NCI-H1092 treated with DMSO at 0.1 percent for 48 hours (cell line): Measurements from ENCODE around the gene UHRF1.

Experiments
- DNase-seq: peaks from one replicate; lab custom pipeline; 2025; lab: John Stamatoyannopoulos, UW

Gene UHRF1

DNA sequence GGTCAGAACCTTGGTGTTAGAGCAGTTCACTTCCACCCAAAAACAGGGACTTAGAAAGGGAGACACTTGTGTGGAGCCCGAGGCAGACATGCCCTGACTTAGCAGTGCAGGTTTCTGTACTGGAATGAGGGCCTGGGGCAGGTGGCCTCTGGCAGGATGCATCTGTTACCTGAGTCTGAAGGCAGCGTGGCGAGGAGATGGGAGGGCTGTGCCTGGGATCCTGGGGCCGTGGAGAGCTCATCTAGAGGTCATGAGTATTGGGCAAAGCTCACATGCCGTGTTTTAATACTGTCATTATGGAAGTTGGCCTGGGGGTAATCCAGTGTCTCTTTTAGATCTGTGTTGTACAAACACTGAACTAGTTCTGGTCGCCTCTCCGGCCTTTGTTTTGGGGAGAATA, 81.0 kb downstream of the UHRF1 start:
- DNase-seq = no peak

DNA sequence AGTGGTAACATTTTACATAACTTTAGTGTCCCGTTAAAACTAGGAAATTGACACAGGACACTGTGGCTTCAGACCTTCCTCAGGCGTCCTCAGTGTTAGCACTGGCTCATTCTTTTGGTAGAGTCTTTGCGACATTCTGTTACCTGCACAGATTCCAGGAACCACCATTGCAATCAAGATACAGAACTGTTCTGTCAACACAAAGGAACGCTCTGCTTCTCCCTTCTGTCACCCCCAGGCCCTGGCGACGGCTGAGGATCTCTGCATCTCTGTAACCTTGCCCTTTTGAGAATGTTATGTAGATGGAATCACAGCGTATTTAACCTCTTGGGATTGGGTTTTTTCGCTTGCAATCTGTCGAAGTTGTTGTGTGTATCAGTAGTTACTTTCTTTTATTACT, 82.2 kb downstream of the UHRF1 start:
- no peak for DNase-seq

DNA sequence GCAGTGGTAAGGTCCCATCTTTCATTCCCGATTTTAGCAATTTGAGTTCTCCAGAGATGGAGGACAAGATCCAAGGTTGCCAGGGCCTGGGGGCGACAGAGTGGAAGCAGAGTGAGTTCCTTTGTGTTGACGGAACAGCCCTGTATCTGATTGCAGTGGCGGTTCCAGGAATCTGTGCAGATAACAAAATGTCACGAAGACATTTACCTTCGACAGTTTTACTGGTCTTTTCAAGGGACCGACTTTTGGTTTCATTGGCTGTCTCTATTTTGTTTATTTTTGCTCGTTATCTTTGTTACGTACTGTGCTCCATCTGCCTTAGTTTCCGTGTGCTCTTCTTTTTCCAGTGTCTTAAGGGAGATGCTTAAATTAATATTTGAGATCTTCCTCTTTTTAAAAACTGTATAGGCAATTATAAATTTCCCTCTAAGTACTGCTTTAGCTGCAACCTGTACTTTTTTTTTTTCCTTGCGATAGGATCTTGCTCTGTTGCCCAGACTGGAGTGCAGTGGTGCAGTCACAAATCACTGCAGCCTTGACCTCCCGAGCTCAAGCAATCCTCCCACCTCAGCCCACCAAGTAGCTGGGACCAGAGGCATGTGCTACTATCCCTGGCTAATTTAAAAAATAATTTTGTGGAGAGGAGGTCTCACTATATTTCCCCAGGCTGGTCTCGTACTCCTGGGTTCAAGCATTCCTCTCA, 82.8 kb downstream of the UHRF1 start:
- no peak for DNase-seq

DNA sequence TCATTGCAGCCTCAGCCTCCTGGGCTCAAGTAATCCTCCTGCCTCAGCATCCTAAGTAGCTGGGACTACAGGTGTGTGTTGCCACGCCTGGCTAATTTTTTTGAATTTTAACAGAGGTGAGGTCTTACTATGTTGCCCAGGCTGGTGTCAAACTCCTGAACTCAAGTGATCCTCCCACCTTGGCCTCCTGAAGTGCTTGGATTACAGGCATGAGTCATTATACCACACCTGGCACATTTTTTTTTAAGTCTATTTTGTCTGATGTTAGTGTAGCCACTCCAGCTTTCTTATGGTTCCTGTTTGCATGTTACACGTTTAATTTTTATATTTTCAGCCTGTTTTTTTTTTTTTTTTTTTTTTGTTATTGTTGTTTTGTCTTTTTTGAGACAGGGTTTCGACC, 84.4 kb downstream of the UHRF1 start:
- DNase-seq = no peak

DNA sequence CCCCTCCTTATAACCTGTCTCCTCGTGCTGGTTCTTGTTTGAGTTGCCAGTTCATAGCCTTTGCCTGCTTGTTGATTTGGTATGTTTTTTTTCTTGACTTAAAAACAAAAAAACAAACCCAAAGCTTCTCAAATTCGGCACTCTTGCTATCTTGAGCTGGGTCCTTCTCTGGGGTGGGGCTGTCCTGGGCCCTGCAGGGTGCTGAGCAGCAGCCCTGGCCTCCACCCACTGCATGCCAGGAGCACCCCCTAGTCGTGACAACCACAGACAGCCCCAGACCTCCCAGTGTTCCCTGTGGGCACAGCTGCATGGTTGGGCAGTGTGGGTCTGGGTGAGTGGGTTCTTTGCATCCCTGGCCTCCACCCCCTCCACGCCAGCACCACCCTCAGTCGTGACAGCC, 87.4 kb downstream of the UHRF1 start:
- no peak for DNase-seq

DNA sequence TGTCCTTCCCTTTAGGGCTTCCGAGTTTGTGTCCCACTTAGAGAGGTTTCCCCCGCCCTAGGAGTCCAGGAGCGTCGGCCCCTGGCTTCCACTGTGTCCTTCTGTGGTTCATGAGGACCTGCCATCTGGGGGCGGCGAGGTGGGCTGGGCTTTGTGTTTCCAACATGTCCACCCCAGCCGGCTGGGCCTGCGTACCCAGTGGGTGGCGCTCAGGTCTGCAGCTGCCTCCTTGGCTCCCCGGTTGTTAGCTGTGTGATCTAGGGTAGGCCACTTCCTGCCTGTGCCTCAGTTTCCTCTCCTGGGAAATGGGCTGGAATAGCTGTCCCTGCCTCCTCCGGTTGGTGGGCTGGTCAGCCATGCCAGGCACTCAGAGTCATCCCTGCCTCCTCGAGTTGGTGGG, 88.0 kb downstream of the UHRF1 start:
- DNase-seq = no peak

DNA sequence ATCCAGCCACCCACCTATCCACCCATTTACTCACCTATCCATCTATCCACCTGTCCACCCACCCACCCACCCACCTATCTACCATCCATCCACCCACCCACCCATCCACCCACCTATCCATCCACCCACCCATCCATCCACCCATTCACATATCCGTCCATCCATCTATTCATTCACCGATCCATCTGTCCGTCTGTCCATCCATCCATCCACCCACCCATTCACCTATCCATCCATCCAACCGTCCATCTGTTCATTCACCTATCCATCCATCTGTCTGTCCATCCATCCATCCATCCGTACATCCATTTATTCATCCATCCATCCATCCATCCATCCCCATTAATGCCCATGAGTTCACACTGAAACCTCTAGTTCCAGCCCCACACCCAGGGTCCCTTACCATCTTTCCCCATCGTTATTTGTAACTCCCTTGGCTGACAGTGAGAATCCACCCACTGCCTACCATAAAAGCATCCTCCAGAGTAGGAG, 90.9 kb downstream of the UHRF1 start:
- DNase-seq = no peak

DNA sequence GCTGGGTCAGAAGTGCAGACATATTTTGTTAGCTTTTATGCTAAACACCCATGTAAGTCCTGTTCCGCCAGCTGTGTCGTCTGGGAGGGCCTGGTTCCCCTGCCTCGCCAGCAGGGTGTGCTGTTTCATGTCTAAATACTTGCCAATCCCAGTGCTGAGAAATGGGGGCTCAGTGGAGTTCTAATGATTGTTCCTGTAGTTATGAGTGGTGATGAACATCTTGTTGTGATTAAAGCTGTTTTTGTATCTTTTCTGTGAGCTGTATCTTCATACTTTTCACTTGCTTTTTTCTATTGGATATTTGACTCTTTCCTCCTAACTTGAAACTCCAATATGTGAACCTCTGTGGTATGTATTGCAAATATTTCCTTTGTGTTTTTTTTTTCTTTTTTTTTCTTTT, 92.3 kb downstream of the UHRF1 start:
- no peak for DNase-seq

DNA sequence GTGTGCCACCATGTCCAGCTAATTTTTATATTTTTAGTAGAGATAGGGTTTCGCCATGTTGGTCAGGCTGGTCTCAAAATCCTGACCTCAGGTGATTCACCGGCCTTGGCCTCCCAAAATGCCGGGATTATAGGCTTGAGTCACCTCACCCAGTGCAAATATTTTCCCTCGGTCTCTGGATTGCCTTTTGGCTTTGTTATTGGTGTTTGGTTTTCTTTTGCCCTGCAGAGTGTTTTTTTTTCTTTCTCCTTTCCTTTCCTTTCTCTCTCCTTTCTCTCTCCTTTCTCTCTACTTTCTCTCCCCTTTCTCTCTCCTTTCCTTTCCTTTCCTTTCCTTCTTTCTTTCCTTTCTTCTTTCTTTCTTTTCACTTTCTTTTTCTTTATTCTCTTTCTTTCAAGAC, 92.8 kb downstream of the UHRF1 start:
- no peak for DNase-seq

DNA sequence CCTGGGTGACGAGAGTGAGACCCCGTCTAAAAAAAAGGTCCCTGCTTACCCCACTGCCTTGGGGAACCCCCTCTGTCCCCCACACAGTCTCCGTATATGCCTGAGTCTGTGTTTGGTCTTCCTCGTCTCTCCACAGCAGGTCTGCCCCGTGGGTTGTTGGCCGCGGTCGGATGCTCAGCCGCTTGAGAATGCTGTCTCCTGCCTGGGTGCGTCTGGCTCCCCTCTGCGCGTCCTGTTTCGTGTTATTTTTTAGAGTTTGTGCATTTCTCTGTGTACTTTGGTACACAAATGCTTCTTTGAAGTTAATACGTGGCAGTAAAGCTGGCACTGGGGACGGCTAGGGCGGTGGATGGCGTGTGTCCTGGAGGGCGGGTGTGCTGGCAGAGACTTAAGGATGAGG, 94.5 kb downstream of the UHRF1 start:
- no peak for DNase-seq

DNA sequence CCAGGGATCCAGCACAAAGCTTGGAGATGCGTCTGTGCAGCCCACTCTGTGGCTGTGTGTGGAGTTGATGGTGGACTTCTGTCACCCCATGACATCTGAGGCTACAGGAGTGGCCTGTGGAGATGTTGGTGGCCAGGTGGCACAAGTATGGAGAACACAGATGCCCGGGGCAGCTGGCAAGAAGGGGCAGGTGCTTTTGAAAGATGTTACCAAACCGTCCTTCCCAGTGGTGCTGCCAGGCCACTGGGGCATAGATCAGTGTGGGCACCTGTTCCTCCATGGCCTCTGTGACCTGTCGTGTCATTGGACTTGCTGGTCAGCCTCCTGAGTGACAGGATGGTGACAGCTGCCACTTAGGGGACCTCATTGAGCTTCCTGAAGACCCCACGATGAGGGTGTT, 95.8 kb downstream of the UHRF1 start:
- no peak for DNase-seq

DNA sequence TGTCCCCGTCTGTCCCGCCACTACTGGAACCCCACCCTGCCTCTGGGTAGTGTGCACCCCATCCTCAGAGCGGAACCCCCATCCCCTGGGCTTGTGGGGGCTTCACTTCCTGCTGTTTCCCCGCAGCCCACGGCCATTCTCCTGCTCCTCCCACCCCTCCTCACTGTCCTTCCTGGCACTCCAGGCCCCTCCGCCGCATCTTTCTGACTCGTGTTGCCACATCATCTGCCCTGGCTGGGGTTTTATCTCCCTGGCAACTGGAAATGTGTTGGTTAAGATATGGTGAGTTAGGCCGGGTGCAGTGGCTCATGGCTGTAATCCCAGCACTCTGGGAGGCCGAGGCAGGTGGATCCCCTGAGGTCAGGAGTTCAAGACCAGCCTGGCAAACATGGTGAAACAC, 96.9 kb downstream of the UHRF1 start:
- DNase-seq = no peak

DNA sequence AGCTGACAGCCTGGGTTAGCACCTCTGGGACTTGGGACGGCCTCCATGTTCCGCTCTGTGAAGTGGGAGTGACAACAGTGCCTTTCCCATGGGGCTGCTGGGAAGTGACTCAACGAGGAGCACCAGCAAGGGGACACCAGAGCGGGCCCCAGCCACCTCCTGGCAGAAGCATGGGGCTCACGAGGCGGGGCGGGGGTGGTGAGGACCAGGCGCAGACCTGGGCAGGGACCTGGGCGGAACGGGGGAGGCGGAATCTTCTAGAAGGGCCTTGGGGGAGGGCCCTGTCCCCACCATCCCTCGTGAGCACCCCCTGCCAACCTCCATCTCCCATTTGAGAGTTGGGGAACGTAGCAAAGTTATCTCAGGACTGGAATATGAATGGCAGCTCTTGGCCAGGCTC, 97.5 kb downstream of the UHRF1 start:
- no peak for DNase-seq
